Activated T-cell treated with anti-CD3 and anti-CD28 coated beads for 4 hours (primary cell): Measurements from ENCODE around the gene HOXB4.

ENCODE experiments used
- DNase-seq: peaks from one replicate; pipeline ENCODE4 v3.0.0-alpha.2; 2020

The HOXB4 gene

GRCh38 chr17:48555258-48556228 is 22.6 kb downstream of the HOXB4 start:
- no peak for DNase-seq

GRCh38 chr17:48554412-48555257 is 23.5 kb downstream of the HOXB4 start:
- DNase-seq = no peak

- DNase-seq = no peak
Observed at GRCh38 chr17:48553826-48554225, 24.3 kb downstream of the HOXB4 start.

- DNase-seq = no peak
Observed at GRCh38 chr17:48553190-48553547, 25.0 kb downstream of the HOXB4 start.

- no peak for DNase-seq
Observed at GRCh38 chr17:48552466-48553189, 25.5 kb downstream of the HOXB4 start.

GRCh38 chr17:48551596-48552465 is 26.3 kb downstream of the HOXB4 start:
- no peak for DNase-seq

- no peak for DNase-seq
Observed at GRCh38 chr17:48551214-48551555, 27.0 kb downstream of the HOXB4 start.

- no peak for DNase-seq
Observed at GRCh38 chr17:48550502-48551213, 27.5 kb downstream of the HOXB4 start.

GRCh38 chr17:48549914-48550501 is 28.1 kb downstream of the HOXB4 start:
- DNase-seq = no peak

- no peak for DNase-seq
Observed at GRCh38 chr17:48549281-48549630, 28.9 kb downstream of the HOXB4 start.

GRCh38 chr17:48548523-48549280 is 29.4 kb downstream of the HOXB4 start:
- no peak for DNase-seq

- no peak for DNase-seq
Observed at GRCh38 chr17:48547808-48548522, 30.2 kb downstream of the HOXB4 start.

GRCh38 chr17:48546924-48547807 is 31.0 kb downstream of the HOXB4 start:
- no peak for DNase-seq

GRCh38 chr17:48546137-48546923 is 31.8 kb downstream of the HOXB4 start:
- no peak for DNase-seq

GRCh38 chr17:48545539-48545938 is 32.6 kb downstream of the HOXB4 start:
- no peak for DNase-seq

GRCh38 chr17:48545022-48545375 is 33.2 kb downstream of the HOXB4 start, which contains the start of gene HOXB2:
HOXB2 (minus strand) TSS chr17:48545109; CDS start chr17:48544911, 198 bp downstream.
- no peak for DNase-seq

GRCh38 chr17:48544349-48545021 is 33.7 kb downstream of the HOXB4 start:
- DNase-seq = no peak
